PC-9 (cell line): ENCODE results near the gene ACACA. TPM values are rescaled to one million over a fixed set of nuclear protein-coding genes. Genes with fewer than 3 reads are reported as not detected.

Experiments used
- BruUV-seq: library from RNA; stranded (reverse); fragments of 400-500 nt; replicated peaks from 2 replicates; lab custom pipeline; 2021; lab: Mats Ljungman, UMichigan
- CTCF ChIA-PET: fragments of 300-600 bp; sonication (Branson Sonifier 250); formaldehyde crosslinking; loops from one replicate; lab custom pipeline; 2022; ENCODE audit warnings: antibody characterized with exemption; lab: Charles Lee
- POLR2A ChIA-PET: fragments of 300-600 bp; sonication (Branson Sonifier 250); formaldehyde crosslinking; loops from one replicate; lab custom pipeline; 2022; ENCODE audit warnings: antibody characterized with exemption; ENCODE audit not compliant: unreplicated experiment; lab: Charles Lee
- DNase-seq, 2 experiments: peaks; one replicate each; pipeline versions ENCODE4 v3.0.0 to v3.0.0-alpha.2; 2015 to 2022; ENCODE audit warnings: mixed read lengths in 1 of 2
- H2AFZ ChIP-seq: fragments of 200-600 bp; sonication (generic); 2 replicates; pipeline ENCODE4 v1.8.1; 2017; ENCODE audit warnings: antibody characterized with exemption
- H3F3A ChIP-seq: fragments of 200-600 bp; sonication (generic); 2 replicates; pipeline ENCODE4 v1.8.1; 2017; ENCODE audit warnings: antibody characterized with exemption, mild to moderate bottlenecking, low read depth; ENCODE audit not compliant: insufficient read depth
- H3K27ac ChIP-seq: fragments of 200-600 bp; sonication (generic); 2 replicates; pipeline ENCODE4 v1.6.1; 2016; ENCODE audit warnings: mixed run types
- H3K27me3 ChIP-seq: fragments of 200-600 bp; sonication (generic); 2 replicates; pipeline ENCODE4 v1.6.1; 2016; ENCODE audit warnings: low read depth, mixed run types; ENCODE audit not compliant: insufficient read depth
- H3K36me3 ChIP-seq: fragments of 200-600 bp; sonication (generic); 2 replicates; pipeline ENCODE4 v1.6.1; 2016; ENCODE audit warnings: low read depth, mixed run types
- H3K4me1 ChIP-seq: fragments of 200-600 bp; sonication (generic); replicated peaks from 2 replicates; pipeline ENCODE4 v1.6.1; 2016; ENCODE audit warnings: mixed run types; ENCODE audit not compliant: insufficient read depth
- H3K4me2 ChIP-seq: fragments of 200-600 bp; sonication (generic); 2 replicates; pipeline ENCODE4 v1.6.1; 2017; ENCODE audit warnings: mixed run types
- H3K4me3 ChIP-seq: fragments of 200-600 bp; sonication (generic); 2 replicates; pipeline ENCODE4 v1.6.1; 2016; ENCODE audit warnings: mixed run types
- H3K79me2 ChIP-seq: fragments of 200-600 bp; sonication (generic); 2 replicates; pipeline ENCODE4 v1.6.1; 2017; ENCODE audit warnings: low read depth, mixed run types
- H3K9me2 ChIP-seq: fragments of 200-600 bp; sonication (generic); 2 replicates; pipeline ENCODE4 v1.8.1; 2017; ENCODE audit warnings: mild to moderate bottlenecking; ENCODE audit not compliant: insufficient read depth
- H3K9me3 ChIP-seq: fragments of 200-600 bp; sonication (generic); 2 replicates; pipeline ENCODE4 v1.8.1; 2016; ENCODE audit warnings: low read depth; ENCODE audit not compliant: insufficient read depth
- H4K20me1 ChIP-seq: fragments of 200-600 bp; sonication (generic); 2 replicates; pipeline ENCODE4 v1.8.1; 2017; ENCODE audit not compliant: insufficient read depth
- CTCF ChIP-seq: fragments of 200-600 bp; sonication (generic); conservative IDR thresholded peaks from 2 replicates; pipeline ENCODE4 v1.6.1; 2017; ENCODE audit warnings: mixed run types, antibody characterized with exemption, mild to moderate bottlenecking, moderate library complexity
- EZH2 ChIP-seq: fragments of 200-600 bp; sonication (generic); IDR thresholded peaks from 2 replicates; pipeline ENCODE4 v1.8.0; 2017; ENCODE audit warnings: antibody characterized with exemption, low read depth
- intact Hi-C: fragments of 100-400 bp; cut with micrococcal nuclease; formaldehyde crosslinking; loops from one replicate; pipeline ENCODE4 v1.10.0; 2022; ENCODE audit not compliant: unreplicated experiment
- total RNA-seq: library from RNA; stranded (reverse); gene quantifications from 2 replicates; pipeline ENCODE4 v1.2.3, GENCODE V29; 2021

The ACACA gene
- total RNA-seq, 1 experiment from 2014 or later: 185 TPM

- peaks cover 47% of the 10 kb centered on the region for H3K36me3 ChIP-seq
- no peak overlapping the region for H3K4me3 ChIP-seq
- no peaks in the 10 kb centered on the region for H3K27me3 ChIP-seq
- peaks cover 7% of the 10 kb centered on the region; the same call in 1 of the 2 replicates for H4K20me1 ChIP-seq
- no peak overlapping the region for H2AFZ ChIP-seq
- H3K9me3 ChIP-seq: no peaks in the 10 kb centered on the region
- H3F3A ChIP-seq: peaks cover 9% of the 10 kb centered on the region; the same call in 1 of the 2 replicates
- CTCF ChIA-PET: no interaction called here
- no peak for DNase-seq
- intact Hi-C loops: no loop called here
- no peaks in the 10 kb centered on the region for H3K4me1 ChIP-seq
- POLR2A ChIA-PET: no interaction called here
- H3K9me2 ChIP-seq: no peaks in the 10 kb centered on the region
- no peak overlapping the region for H3K27ac ChIP-seq
- no peaks in the 10 kb centered on the region for H3K79me2 ChIP-seq
- H3K4me2 ChIP-seq: no peak overlapping the region
- no TSS peak for BruUV-seq
- no peak for TF ChIP-seq CTCF
- no peak for TF ChIP-seq EZH2
These were observed 297.5 kb downstream of the ACACA start for GRCh38 chr17:37109106-37109505.

- Histone ChIP-seq H2AFZ (no peak overlapping the region), H3K9me3 (no peaks in the 10 kb centered on the region), H3K27me3 (no peaks in the 10 kb centered on the region), H3K79me2 (no peaks in the 10 kb centered on the region), H3K36me3 (peaks cover 39% of the 10 kb centered on the region), H3K4me3 (no peak overlapping the region), H3K4me2 (no peak overlapping the region), H3K27ac (no peak overlapping the region), H3K4me1 (no peaks in the 10 kb centered on the region), H3F3A (peaks cover 6% of the 10 kb centered on the region; the same call in 1 of the 2 replicates), H3K9me2 (no peaks in the 10 kb centered on the region), H4K20me1 (0 out of 2 replicates have a peak, but pooled peaks cover 7% of the 10 kb centered on the region)
- intact Hi-C loops: no loop called here
- no peak for TF ChIP-seq EZH2
- no peak for DNase-seq
- CTCF ChIA-PET: no interaction called here
- POLR2A ChIA-PET: no interaction called here
- BruUV-seq: no TSS peak
These were observed 299.1 kb downstream of the ACACA start for GRCh38 chr17:37107406-37108083.

- POLR2A ChIA-PET: interaction anchor here (0.6 kb wide), 1 partner anchor 21 kb away, joined by 6 read pairs; no protein-coding TSS in a partner anchor
- H3K27me3 ChIP-seq: no peaks in the 10 kb centered on the region
These were observed 300.6 kb downstream of the ACACA start for GRCh38 chr17:37106049-37106448.

More at GRCh38 chr17:37106049-37106448, 300.6 kb downstream of the ACACA start:
- no peaks in the 10 kb centered on the region for H3K9me2 ChIP-seq
- peaks cover 7% of the 10 kb centered on the region; the same call in 1 of the 2 replicates for H3F3A ChIP-seq
- CTCF ChIA-PET: no interaction called here
- no peak overlapping the region for H3K4me2 ChIP-seq
- H3K4me1 ChIP-seq: no peaks in the 10 kb centered on the region
- H3K4me3 ChIP-seq: no peak overlapping the region
- no TSS peak for BruUV-seq
- no peaks in the 10 kb centered on the region for H3K9me3 ChIP-seq
- no peak for TF ChIP-seq CTCF
- no peak for TF ChIP-seq EZH2
- intact Hi-C loops: no loop called here
- 0 out of 2 replicates have a peak, but pooled peaks cover 7% of the 10 kb centered on the region for H4K20me1 ChIP-seq
- no peak overlapping the region for H3K27ac ChIP-seq
- peaks cover 24% of the 10 kb centered on the region for H3K36me3 ChIP-seq
- DNase-seq: no peak
- H3K79me2 ChIP-seq: no peaks in the 10 kb centered on the region
- H2AFZ ChIP-seq: no peak overlapping the region
